CD4-positive, alpha-beta T cell treated with Interleukin-6 for 4 hours (primary cell): ENCODE data around the gene ARX.

ENCODE experiments used
- DNase-seq: peaks from one replicate; pipeline ENCODE4 v3.0.0-alpha.2; 2020; ENCODE audit warnings: mixed read lengths

Gene ARX

GRCh38 chrX:24996096-24996709 is 19.6 kb downstream of the ARX start:
- no peak for DNase-seq

- no peak for DNase-seq
These were observed 21.9 kb downstream of the ARX start for GRCh38 chrX:24993879-24994278.

GRCh38 chrX:24990535-24990934 is 25.2 kb downstream of the ARX start:
- no peak for DNase-seq

- DNase-seq = no peak
These were observed 27.5 kb downstream of the ARX start for GRCh38 chrX:24988314-24988713.

- DNase-seq = no peak
These were observed 28.0 kb downstream of the ARX start for GRCh38 chrX:24987731-24988130.

- no peak for DNase-seq
These were observed 30.6 kb downstream of the ARX start for GRCh38 chrX:24985120-24985519.

GRCh38 chrX:24983931-24984330 is 31.8 kb downstream of the ARX start:
- no peak for DNase-seq

- DNase-seq = no peak
These were observed 33.3 kb downstream of the ARX start for GRCh38 chrX:24982306-24982965.

GRCh38 chrX:24981030-24981429 is 34.7 kb downstream of the ARX start:
- no peak for DNase-seq

GRCh38 chrX:24979081-24979480 is 36.7 kb downstream of the ARX start:
- no peak for DNase-seq

GRCh38 chrX:24969812-24970211 is 46.0 kb downstream of the ARX start:
- no peak for DNase-seq

- DNase-seq = no peak
These were observed 50.4 kb downstream of the ARX start for GRCh38 chrX:24965372-24965771.

- DNase-seq = no peak
These were observed 51.9 kb downstream of the ARX start for GRCh38 chrX:24963823-24964222.

- DNase-seq = no peak
These were observed 54.0 kb downstream of the ARX start for GRCh38 chrX:24961809-24962208.

- no peak for DNase-seq
These were observed 58.9 kb downstream of the ARX start for GRCh38 chrX:24956828-24957227.

- DNase-seq = no peak
These were observed 60.3 kb downstream of the ARX start for GRCh38 chrX:24955372-24955930.

- DNase-seq = no peak
These were observed 61.0 kb downstream of the ARX start for GRCh38 chrX:24954732-24955131.
